Activated CD4-positive, alpha-beta T cell treated with anti-CD3 and anti-CD28 coated beads, Interleukin-10, Interleukin-2, amounts not matched to agents 100 ng/mL and 50 ng/mL, durations not matched to agents 16 hours and 8 hours (primary cell): ENCODE data around the gene RUBCNL.
"Not testable (repeated sequence)": the region's sequence is repeated elsewhere in the genome, so short reads cannot be mapped to it uniquely, and the experiment has no call there.

Experiments
- DNase-seq: peaks from one replicate; pipeline ENCODE4 v3.0.0-alpha.2; 2020

The RUBCNL gene

DNA sequence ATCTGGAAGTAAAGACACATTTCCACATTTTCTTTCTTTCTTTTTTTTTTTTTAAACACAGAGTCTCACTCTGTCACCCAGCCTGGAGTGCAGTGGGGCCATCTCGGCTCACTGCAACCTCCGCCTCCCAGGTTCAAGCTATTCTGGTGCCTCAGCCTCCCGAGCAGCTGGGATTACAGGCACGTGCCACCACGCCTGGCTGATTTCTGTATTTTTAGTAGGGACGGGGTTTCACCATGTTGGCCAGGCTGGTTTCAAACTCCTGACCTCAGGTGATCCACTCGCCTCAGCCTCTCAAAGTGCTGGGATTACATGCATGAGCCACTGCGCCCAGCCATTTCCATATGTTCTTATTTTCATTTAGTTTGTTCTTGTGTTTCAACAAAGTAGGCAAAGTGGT is 14.1 kb downstream of the RUBCNL start:
- DNase-seq: not testable (repeated sequence)

DNA sequence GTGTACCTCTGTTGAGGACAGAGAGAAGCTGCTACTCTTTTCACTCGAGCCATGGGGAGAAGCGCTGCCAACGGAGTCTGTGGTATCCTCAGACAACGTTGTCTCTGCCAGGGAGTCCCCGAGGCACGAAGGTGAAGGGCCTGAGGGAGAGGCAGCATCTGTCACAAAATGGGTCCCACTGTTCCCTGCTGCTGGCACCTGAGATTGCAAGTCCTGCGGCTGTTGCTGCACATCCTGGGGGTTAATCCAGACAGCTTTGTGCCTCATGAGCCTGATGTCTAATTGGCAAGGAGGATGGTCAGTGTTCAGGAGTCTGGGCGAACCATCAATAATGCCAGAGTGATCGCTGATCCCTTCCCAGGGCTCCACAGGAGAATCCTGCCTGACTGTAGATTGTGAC is 15.0 kb downstream of the RUBCNL start:
- DNase-seq: no peak

- no peak for DNase-seq
Observed at GRCh38 chr13:46369506-46370277, 17.4 kb downstream of the RUBCNL start.

- DNase-seq: no peak
Observed at GRCh38 chr13:46367617-46368327, 19.3 kb downstream of the RUBCNL start.

- no peak for DNase-seq
Observed at GRCh38 chr13:46361276-46361934, 25.6 kb downstream of the RUBCNL start.

DNA sequence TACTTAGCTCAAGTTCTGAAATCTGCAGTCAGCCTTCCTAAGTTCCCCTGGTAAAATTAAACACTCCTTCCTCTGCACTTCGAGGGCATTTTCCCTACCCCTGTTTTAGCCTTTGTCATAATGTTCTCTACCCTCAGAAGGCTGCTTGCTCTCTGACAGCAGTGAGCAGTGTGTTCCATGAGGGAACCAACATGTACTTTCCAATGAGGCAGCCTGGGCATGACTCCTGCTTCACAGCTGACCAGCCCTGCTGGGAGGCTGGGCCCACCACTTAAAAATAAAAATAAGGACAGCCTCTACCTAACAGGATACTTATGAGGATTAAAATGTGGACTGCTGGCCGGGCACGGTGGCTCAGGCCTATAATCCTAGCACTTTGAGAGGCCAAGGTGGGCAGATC is 26.4 kb downstream of the RUBCNL start:
- DNase-seq: no peak

DNA sequence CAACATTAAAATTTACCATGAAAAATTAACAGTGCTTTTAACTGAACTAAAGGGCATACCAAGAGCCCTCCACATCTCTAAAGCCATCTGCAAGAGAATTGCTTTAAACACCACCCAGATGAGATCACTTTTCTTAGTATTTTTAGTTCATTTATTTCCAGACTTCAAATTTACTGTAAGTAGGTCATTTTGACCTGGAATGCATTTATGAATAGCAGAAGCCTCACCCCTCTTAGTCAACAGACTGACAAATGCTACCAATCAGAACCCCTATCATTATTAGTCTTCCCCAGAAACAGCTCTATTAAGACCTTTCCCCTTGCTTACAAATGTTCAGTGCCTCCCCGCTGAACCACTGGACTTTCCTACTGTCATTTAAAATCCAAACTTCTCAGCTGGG is 27.3 kb downstream of the RUBCNL start:
- no peak for DNase-seq

GRCh38 chr13:46355901-46356590 is 31.0 kb downstream of the RUBCNL start:
- no peak for DNase-seq

DNA sequence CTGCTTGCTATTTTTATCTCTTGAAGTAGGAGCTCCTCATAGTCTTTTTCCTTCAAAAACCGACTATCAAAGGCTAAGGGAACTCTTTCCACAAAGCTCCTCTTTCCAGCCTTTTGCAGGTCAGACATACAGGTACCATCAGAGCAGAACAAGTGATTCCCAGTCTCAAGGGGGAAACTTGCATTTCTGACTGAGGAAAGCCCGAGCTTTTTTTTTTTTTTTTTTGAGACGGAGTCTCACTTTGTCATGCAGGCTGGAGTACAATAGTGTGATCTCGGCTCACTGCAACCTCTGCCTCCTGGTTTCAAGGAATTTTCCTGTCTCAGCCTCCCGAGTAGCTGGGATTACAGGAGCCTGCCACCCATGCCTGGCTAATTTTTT is 32.0 kb downstream of the RUBCNL start:
- DNase-seq: no peak

DNA sequence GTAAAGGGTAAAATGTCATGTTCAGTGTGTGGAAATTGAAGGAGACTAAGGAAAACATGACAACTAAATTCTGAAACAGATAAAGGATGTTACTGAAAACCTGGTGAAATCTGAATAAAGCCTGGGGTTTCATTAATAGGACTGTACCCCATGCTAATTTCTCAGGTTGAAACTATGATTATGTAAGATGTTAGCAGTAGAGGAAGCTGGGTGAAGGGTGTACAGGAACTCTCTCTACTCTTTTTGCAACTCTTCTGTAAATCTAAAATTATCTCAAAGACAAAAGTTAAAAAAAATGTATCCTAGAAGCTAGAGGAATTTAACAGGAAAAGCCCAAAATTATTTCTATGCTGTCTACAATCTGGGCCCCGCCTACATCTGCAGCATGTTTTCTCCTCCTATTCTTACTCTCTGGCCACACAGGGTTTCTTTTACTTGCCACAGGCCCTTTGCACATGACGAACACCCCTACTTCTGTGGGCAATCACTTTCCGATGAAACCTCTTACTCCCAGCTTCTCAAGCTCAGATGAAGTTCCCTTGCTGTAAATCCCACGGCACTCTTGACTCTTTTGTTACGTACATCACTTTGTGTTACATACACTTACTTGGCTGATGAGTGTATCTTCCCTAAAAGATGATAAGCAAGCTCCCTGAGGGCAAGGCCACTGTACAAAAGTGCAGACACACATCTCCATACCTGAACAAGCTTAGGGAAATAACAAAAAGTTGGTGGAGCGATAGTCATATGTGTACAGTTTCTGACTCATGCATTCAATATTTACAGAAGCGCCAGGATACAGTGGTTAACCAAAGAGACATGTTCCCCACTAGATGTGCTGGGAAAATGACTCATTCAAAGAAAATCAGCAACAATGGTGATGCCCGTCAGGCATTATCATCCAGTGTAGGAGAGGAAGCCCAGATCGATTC is 32.6 kb downstream of the RUBCNL start:
- DNase-seq: peak; percentile 90

- DNase-seq: no peak
Observed at GRCh38 chr13:46352805-46353204, 34.2 kb downstream of the RUBCNL start.

- DNase-seq: no peak
Observed at GRCh38 chr13:46350003-46350402, 37.0 kb downstream of the RUBCNL start.

DNA sequence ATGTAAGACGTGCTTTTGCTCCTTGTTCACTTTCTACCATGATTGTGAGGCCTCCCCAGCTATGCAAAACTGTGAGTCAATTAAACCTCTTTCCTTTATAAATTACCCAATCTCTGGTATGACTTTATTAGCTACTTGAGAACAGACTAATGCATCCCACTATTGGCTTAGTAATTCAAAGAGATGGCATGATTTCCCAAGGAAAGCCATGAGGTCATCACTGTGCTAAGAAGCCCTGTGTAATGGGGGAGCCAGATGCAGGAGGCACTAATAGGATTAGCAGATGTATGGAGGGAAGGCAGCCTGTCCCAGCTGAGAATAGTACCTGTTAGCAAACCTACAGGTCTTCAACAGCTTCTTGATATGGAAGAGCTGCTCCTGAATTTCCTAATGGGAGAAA is 38.1 kb downstream of the RUBCNL start:
- DNase-seq: no peak

- no peak for DNase-seq
Observed at GRCh38 chr13:46347277-46347676, 39.8 kb downstream of the RUBCNL start.

DNA sequence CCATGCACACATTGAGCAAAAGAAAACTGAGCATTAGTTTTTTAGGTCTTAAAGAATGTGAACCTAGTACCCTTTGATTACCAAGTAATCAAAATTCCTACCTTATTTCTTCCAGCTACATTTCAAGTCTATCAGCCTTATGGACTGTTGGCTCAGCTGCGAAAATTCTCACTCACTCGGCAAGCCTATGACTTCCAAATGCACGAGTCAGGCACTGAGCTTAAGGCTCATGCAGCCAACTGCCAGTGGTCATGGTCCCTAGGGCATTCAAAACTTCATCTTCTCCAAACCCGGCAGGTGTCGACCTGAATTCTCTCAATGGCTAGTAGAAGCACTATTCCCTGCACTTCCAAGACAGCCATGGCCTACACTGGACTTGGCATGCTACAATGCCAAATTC is 41.2 kb downstream of the RUBCNL start:
- DNase-seq: no peak

GRCh38 chr13:46345398-46345797 is 41.7 kb downstream of the RUBCNL start:
- no peak for DNase-seq

DNA sequence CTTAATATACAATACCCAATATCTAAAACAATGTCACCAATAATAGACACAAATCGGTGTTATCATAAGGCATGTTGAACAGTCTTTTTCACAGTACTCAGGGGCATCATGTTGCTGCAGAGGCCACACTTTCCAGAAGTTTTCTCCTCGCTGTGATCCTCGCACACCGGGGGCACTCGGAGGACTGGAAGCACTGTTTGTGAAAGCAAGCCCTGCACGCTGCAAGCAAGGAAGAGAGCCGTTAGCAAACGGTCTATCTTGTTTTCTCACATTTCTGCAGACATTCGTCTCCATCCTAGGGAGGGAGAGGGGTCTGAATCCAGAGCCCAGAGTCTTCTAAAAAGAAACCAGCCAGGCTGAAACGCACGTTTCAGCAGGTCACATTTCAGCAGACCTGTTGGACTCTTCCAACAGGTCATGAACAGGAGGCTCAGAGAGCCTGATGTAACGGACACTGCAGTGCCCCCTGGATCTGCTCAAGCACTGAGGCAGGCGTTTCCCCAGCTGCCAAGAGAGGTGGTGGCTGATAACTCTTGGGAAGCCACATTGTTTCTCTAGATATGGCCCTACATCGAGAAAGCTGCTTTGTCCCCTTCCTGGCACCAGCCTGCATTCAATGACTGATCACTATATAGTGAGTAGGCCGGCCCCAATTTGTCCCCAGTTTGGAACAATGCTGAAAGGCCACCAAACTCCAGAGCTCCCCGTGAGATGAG is 43.6 kb downstream of the RUBCNL start:
- no peak for DNase-seq

- DNase-seq: no peak
Observed at GRCh38 chr13:46342538-46342937, 44.5 kb downstream of the RUBCNL start.

GRCh38 chr13:46341112-46341711 is 45.8 kb downstream of the RUBCNL start:
- peak; percentile 85 for DNase-seq

DNA sequence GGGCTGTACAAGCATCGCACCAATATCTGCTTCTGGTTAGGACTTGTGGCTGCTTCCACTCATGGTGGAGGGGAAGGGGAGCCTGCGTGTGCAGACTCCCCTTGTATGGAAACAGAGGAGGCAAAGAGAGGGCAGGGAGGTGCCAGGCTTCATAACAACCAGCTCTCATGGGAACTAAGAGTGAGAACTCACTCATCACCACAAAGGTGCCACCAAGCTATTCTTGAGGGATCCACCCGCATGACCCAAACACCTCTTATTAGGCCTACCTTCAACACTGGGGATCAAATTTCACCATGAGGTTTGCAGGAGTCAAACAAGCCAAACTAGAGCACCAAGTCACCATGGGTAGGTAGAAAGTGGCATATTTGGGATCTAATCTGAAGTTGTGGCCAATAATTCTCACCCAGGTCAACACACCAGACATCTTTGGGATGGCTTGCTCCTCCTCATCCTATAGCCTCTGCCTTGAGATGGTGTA is 46.4 kb downstream of the RUBCNL start:
- DNase-seq: no peak

GRCh38 chr13:46340011-46340410 is 47.0 kb downstream of the RUBCNL start:
- DNase-seq: no peak
